ENCODE data around the gene C2CD2.

Gene C2CD2

DNA sequence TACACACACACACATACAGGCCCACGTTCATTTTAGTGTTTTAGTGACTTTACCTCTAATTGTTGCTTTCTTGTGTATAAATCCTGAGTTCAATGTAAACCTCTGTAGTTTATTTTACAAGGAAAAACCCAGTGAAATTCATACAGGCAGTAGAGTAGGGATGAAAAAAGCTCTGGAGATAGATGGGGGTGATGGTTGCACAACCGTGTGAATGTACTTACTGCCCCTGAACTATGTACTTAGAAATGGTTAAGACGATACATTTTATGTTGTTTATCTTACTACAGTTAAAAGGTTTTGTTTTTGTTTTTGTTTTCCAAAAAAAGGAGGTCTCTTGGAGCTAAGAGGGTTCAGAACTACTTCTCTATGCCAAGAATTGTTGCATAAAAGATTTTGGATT, 45.0 kb downstream of the C2CD2 start:
- no peak for DNase-seq (ENCODE audit: low spot score)

DNA sequence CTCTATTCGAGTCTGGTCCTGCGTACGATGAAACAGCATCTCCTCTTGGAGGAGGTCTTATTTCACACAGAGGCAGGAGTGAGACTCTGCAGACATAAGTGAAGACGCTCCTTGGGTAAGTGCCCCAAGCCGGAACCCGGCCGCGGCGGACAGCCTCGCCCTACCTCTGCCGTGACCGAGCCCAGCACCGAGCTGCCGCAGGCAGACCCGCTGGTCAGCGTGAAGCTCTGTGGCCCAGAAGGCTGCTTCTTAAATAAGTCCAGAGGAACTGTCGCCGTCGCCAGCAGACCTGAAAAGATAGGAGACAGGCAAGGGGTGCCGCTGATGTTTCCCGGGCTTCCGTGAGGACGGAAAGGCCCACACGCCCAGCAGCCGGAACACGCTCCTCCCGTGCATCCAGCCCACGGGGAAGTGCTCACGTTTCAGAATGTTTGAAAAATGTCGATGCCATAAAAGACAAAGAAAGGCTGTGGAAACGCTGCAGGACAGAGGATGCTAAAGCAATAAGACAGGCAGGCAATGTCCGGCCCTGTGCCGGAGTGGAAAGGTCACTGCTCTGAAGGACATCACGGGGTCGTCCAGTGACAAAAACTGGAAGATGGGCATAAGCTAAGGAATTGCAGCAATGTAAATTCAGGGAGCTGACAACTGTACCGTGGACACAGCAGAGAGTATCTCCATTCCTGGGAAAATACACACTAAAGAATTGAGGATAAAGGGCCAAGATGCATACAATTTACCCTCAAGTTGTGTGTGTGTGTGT, 46.1 kb downstream of the C2CD2 start:
- DNase-seq (ENCODE audit: low spot score): no peak

DNA sequence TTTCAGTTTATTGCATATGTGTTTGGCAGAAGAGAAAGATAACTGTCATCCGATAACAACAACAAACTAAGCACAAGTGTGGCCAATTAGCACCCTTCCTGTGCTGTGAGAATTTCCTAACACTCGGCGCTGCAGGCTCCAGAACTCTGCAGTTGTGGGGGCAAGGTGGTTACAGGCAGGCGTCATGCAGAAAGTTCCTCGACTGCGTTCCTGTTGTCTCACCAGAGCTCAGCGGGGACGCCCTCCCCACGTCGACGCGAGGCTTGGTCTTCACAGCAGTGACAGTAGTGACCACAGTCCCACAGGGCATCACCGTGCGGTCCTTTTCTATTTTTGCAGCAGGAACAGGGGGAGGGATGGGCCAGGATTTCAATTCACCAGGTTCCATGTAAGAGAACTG, 47.0 kb downstream of the C2CD2 start:
- no peak for DNase-seq (ENCODE audit: low spot score)

DNA sequence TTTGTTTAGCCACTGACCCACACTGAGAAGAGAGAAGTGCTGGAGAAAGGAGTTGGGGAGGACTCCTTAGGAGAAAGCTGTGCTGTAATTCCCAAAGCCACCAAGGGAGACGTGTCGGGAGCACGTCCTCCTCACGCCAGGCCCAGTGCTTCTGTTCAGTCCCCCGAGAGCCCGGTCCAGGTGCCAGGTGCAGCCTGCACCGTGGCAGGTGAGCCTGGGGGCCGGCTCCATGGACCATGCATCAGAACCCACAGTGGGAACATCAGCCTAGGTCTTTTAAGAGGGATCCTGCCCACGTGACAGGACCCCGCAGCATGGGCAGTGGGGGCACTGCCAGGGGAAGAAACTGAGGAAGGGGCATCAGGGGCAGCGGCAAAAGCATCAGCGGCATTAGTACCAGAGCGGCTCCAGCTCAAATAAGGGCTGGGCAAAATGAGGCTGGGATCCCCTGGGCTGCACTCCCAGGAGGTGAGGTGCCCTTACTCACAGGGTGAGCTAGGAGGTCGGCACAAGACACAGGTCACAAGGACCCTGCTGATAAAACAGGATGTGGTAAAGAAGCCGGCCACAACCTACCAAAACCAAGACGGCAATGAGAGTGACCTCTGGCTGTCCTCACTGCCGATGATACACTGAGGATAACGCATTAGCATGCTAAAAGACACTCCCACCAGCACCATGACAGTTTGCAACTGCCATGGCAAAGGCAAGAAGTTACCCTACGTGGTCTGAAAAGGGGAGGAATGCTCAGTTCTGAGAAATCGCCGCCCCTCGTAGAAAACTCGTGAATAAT, 50.1 kb downstream of the C2CD2 start:
- DNase-seq (ENCODE audit: low spot score): no peak

DNA sequence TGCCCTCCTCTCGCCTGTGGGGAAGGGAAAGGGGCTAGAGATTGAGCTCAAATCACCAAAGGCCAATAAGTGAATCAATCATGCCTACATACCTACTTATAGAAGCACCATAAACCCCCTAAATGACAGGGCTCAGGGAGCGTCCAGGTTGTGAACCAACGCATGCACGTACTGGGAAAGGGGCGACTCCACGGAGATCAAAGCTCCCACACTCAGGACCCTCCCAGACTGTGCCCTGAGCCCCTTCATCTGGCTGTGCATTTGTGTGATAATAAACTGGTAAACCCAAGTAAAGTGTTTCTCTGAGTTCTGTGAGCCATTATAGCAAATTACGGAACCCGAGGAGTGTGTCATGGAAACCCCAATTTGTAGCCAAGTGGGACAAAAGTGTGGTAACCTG, 50.9 kb downstream of the C2CD2 start:
- DNase-seq (ENCODE audit: low spot score): no peak

DNA sequence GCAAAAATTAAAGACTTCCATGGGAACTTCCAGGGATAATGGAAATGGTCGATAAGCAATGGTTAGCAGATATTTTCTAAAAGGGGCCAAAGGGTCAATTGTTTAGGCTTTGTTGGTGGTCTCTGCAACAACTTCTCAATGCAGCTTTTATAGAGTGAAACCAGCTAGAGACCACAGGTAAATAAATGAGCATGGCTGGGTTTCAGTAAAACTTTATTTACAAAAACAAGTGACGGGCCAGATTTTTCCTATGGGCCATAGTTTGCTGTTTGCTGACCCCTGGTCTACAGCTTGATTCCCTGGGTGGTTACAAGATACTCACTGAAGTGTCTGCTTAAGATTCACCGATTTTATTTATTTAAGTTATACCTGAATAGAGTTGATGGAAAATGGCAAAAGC, 52.0 kb downstream of the C2CD2 start:
- no peak for DNase-seq (ENCODE audit: low spot score)

DNA sequence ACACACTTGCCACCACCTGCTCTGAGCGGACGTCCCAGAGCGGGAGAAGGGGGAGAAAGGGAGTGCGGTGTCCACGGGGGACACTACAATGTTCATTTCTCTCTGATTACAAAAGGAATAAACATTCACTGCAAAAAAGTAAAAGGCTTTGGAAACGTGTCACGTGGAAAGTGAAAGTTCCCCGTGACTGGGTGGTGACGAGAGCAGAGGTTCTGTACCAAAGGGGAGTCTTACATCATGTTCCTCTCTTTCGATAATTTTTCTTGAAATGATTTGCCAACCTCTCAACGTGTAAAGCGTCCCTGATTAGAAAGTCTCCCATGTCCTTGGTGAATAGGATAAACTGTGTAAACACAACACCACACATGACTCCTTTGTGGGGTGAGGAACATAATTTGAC, 52.7 kb downstream of the C2CD2 start:
- no peak for DNase-seq (ENCODE audit: low spot score)

DNA sequence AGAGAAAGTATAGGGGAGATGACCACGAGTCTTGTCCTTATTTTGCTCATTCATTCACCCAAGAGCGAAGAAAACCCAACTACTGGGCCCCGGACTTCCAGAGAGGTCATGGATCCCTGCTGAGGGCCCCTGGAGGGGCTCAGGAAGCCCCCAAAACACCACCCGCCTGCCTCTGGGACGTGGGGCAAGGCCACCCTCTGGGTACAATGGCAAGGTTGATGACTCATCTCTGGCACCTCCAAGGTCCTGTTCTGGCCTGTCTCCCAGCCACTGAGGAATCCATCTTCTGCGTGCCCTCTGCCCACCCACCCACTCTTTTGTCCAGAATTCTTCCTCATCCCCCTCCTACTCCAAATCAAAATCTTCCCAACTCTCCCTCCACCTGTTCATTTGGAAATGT, 53.4 kb downstream of the C2CD2 start:
- DNase-seq (ENCODE audit: low spot score): no peak

DNA sequence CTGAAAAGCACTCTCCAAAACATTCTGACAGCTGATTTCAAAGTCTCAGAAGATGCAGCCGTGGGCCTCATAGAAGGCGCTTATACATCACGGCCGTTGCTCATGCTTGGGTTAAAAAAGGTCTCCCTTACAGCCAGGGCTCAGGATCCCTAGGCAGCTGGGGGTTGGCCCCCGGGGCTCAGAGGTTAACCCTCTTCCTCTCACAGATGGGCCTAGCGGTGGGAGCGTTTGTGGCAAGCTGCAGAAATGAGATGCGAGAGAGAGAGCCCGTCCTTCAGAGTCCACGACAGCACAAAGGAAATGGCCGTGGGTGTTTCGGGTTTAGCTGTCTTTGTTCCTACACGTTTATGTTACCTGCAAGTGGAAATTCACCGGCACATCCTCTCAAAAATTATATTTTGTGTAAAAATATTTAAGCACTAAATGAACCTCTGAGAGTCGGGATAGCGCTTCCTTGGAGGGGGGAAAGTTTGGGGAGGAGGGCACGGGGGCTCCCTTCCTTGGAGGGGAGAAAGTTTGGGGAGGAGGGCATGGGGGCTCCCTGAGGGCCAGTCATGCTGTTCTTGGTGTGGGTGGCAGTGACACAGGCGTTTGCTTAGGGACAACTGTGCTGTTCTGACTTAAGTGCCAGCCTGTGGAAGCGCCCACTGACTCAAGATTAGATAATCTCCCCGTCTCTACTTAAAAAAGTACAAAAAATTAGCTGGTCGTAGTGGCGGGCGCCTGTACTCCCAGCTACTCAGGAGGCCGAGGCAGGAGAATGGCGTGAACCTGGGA, 54.2 kb downstream of the C2CD2 start:
- no peak for DNase-seq (ENCODE audit: low spot score)

DNA sequence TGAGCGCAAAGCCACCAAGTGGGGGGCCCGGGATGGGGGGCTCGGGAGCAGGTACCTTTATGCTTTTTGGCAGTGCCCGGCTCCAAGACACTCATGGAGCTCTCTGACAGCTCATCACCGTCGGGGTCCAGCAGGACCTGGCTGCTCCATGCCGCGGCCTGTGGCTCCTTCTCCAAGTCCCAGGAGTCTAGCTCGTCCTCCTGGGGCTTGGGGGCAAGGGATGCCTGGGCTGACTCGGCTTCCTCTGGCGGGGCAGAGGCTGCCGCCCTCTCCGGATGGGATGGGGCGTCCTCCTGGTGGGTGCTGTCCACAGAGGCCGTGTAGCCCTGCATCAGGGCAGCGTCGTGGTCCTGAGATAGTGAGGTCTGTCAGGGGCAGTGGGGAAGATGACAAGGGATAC, 54.8 kb downstream of the C2CD2 start:
- DNase-seq (ENCODE audit: low spot score): no peak

DNA sequence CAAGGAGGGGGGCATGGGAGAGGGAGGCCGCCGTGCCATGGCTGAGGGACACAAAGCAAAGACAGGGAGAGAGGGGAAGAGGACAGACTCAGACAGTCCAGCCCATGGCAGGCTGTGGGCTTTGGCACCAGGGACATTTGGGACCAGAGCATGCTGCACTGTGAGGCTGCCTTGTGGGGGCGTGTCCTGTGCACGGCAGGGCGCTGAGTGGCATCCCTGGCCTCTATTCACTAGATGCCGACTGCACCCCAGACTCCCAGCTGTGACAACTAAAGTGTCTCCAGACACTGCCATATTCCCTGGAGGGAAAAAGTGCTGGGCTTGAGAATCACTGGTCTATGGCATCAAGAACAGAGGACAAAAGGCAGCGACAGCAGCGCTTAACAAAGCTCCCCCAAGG, 56.1 kb downstream of the C2CD2 start:
- no peak for DNase-seq (ENCODE audit: low spot score)

DNA sequence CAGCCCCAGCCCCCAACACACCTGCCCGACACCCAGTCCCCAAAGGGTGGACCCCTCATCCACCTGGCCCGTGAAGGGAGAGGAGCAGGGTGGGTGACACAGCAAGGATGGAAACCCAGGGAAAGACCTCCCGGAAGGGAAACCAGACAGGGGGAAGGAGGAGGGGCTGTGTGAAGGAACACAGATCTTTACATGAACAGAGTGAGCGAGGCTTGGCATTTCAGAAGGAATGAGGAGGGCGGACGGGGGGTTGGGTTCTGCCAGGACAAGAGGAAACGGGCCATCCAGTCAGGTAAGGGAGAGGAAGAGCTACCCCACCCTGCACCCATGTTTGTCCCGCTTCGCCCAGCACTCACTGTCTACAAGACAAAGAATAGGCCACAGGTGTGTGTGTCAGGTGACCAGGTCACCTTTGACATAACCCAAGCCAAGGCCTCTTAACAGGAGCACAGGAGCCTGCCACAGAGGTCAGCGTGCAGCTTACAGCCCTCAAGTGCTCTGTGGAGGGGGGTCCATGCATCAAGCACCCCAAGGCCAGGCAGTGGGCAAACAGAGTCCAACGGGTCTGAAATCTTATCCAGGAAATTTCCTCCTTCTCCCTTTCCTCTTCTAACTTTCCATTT, 56.7 kb downstream of the C2CD2 start:
- DNase-seq (ENCODE audit: low spot score): no peak

DNA sequence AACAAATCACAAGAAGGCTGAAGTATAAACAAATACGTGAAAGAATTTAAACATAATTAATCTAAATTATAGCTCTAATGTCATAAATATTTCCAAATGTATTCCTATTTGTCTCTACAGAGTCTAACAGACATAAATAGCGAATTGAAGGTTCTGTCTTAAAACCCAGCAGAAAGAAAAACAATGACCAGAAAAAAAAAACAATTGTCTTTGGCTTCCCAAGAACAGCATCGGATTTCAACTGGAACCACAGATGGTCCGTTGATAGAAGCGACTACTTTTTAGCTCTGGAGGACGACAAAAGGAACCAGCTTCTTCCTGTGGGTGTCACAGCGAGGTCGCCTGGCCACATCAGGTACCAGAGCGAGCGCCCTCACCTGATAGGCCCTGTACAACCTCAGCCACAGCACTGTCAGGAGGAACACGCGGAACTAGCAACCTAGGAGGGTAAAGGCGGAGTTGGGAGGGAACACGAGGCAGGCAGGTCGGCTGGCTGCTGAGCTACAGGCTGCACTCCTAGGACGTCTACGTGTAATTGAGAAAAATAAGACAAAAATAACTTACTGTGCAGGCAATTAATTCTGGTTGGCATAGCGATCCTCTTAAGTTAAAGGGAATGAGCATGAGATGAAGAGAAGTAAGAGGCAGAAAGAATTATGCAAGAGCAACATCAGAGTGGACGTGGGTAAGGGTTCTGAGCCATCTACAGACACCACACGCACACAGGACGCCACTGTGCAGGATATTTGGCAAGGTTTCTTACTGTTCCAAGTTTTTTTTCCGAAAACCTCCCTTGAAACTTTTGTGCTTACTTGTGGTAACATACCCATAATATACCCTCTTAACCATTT, 58.0 kb downstream of the C2CD2 start:
- DNase-seq (ENCODE audit: low spot score): no peak

DNA sequence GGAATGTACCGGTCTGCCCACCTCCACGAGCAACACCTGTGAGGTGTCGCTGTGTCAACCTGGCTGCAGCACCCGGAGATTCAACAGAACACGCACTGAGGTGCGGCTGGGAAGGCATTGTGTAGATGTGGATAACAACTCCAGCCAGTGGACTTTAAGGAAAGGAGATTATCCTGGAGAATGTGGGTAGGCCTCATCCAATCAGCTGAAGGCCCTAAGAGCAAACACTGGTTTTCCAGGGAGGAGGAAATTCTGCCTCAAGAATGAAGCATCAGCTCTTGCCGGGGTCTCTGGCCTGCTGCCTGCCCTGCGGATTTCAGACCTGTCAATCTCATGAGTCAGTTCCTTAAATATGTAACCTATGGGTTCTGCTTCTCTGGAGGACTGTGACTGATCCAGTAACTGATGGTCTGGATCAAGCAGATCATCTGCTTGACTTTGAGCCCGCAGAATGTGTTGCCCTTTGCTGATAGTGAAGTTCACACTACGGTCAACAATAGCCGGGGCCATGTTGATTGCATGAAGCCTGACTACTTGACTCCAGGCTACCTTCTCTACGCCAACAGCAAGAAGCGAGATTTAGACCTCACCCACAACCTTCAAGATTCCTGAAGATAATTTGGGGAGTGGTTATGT, 58.8 kb downstream of the C2CD2 start:
- DNase-seq (ENCODE audit: low spot score): no peak

DNA sequence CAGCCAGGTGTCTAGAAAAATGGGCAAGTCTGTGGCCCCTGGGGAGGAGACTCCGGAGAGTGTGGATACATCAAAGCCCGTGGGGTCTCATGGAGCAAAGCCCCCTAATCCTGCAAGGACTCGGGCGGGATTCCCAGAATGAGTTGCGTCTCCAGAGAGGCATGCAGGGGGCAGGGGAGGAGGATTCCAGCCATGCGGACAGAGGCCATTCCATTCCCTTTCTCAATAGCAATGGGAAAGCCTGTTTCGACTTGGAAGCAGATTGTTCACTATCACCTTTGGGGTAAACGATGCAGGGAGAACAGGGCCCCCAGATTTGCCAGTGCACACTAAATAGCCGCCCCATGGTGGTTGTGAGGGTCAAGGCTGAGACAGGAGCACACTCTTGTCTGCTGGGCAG, 59.3 kb downstream of the C2CD2 start:
- DNase-seq (ENCODE audit: low spot score): no peak

DNA sequence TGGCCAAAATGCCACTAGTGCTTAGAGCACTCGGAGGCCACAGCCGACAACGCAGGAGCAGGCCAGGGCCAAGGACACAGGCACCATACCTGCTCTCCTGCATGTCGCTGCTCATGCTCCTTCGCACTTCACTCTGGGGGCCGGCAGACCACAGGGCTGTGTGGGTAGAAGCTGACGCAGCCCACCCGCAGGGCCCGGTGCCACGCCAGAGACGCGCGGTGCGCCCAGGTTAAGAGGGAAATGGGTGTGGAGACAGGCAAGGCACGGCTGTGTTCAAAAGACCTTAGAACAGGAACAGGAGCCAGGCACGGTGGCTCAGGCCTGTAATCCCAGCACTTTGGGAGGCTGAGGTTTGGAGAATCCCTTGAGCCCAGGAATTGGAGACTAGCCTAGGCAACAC, 61.1 kb downstream of the C2CD2 start:
- no peak for DNase-seq (ENCODE audit: low spot score)

DNA sequence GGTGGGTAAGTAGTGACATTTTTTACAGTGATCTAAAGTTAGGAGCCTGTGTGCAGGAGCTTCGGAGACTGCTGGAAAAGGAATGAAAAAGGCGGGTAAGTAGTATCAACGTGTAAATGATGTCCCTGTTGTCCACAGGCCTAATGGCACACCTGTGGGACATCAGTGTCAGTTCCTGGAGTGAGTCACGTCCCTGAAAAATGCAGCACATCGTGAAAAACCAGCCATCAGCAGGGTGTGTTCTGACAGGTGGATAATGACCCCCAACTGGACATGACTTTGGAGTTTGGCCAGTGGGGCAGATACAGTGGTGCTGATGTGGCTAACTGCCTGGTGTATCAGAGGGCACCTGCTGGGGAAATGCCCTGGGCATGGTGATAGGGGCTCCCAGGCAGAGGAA, 62.7 kb downstream of the C2CD2 start:
- DNase-seq (ENCODE audit: low spot score): no peak

DNA sequence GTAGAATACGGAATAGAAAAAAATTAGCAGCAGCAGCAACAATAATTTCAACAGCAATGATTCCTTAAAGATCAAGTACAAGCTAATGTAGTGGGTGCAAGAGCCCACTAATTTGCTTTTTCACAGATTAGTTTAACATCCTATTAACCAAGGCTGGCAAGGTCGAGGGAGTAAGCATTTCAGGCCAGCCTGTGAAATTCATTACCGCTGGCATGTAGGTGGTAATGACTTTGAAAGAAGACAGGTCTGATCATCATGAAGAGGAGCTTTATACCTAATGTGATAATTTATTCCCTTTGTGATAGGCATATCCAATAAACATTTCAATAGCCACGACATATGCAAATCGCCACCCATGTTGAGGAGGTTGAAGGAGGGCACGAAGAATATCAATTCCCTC, 63.5 kb downstream of the C2CD2 start:
- no peak for DNase-seq (ENCODE audit: low spot score)

DNA sequence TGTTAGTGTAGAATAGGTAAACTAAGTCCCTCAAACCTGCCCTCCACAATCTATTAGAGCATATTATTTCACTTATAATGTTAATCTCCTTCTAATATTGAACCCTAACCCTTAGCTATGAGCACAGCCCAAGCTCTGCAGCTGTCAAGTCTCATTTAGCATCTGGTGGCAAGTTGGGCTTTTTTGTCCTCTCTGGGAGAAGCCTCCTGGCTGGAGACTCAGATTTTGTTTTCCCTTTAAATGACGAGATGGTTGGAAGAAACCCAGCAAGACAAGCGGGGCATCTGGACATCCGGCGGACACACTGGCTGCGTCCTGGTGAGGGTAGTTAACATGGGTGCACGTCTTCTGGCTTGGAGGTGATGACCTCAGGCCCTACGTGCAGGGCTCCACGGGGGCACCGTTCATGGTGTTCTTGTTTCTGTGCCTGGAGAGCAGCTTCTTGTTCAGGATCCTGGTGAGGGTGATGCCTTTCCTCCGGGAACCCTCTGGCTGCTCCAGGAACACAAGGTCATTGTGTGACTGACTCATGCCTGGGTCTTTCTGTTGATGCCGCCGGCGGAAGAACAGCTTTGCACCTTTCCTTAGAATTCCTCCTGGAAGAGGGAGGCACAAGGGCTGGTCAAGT, 65.0 kb downstream of the C2CD2 start:
- no peak for DNase-seq (ENCODE audit: low spot score)

DNA sequence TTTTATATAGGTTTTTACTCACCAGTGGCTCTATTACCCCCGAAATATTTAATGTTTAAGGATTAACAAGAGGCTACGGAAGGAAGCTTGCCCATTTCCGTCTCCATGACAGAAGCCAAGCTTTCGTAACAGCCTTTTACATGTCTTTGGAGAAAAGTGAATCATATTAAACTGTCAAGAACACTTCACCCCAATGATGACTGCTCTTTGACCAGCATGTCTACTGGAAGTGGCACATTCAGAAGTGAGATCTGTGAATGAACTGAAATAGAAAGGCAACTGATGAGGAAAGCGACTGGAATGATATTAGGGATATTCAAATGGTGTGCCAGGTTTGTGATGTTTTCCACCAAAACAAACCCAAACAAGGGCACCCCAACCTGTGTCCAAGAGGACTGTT, 66.2 kb downstream of the C2CD2 start:
- DNase-seq (ENCODE audit: low spot score): no peak

DNA sequence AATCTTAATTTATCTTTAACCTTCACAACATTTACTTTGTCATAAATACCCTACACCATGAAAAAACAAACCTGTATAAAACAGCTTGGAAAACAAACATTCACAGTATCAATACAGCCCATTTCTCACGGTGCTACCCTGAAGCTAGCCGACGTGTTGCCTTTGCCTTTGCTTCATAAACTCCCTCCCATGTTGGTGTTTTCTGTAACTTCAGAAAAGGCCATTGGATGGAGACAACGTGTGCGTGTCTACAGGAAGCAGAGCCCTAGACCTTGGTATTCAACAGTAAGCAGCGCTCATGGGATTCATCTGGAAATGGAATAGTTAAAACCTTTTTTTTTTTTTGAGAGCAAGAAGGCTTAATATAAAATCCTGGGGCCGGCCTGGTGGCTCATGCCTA, 67.5 kb downstream of the C2CD2 start:
- no peak for DNase-seq (ENCODE audit: low spot score)

Data from HuH-7 (cell line).